HG03095 (cell line): ENCODE results near the gene CNTNAP2.

Experiments
- ATAC-seq: cut with Tn5 transposase; IDR thresholded peaks from one replicate; pipeline ENCODE4 v1.9.1; 2021; ENCODE audit warnings: moderate library complexity; ENCODE audit not compliant: unreplicated experiment

CNTNAP2 gene

GRCh38 chr7:146982482-146982881 is 865.9 kb downstream of the CNTNAP2 start:
- ATAC-seq: no peak

- no peak for ATAC-seq
These were observed 875.0 kb downstream of the CNTNAP2 start for GRCh38 chr7:146991596-146991995.

DNA sequence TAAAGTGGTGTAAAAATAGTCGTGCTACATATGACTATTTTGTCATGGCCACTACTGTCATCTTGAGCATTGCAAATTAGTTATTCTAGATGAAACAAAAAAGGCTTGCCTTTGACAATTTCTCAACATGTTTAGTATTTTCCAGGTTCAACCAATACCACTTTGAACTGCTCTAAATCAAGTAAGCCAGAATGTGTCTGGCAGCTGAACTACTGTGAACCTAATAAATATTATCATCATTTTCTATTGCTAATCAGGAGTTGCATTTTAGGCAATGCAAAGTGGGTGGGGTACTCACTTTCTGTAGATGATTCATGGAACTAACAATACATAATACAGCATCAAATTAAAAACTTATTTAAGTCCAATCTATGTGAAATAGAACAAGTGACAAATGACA is 877.2 kb downstream of the CNTNAP2 start:
- ATAC-seq: no peak

DNA sequence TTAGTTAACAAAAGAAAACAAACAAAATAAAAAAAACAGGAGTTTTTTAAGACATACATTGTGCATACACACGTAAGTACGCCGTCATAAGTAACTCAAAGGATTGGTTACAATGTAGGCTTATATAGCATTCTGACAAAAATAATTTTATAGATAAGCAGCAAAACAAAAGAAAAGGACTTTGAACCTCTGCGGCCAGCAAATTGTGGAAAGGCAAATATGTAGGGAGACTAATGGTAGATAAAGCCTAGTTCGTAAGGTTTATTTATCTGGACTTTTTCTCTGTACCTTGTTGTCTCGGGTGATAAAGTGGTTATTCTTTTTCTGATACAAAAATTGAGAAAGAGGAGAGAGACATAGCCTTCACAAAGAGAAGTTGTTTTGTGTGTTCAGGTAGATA is 891.9 kb downstream of the CNTNAP2 start:
- ATAC-seq: no peak

- no peak for ATAC-seq
These were observed 896.1 kb downstream of the CNTNAP2 start for GRCh38 chr7:147012666-147013065.

GRCh38 chr7:147013825-147014224 is 897.2 kb downstream of the CNTNAP2 start:
- no peak for ATAC-seq

DNA sequence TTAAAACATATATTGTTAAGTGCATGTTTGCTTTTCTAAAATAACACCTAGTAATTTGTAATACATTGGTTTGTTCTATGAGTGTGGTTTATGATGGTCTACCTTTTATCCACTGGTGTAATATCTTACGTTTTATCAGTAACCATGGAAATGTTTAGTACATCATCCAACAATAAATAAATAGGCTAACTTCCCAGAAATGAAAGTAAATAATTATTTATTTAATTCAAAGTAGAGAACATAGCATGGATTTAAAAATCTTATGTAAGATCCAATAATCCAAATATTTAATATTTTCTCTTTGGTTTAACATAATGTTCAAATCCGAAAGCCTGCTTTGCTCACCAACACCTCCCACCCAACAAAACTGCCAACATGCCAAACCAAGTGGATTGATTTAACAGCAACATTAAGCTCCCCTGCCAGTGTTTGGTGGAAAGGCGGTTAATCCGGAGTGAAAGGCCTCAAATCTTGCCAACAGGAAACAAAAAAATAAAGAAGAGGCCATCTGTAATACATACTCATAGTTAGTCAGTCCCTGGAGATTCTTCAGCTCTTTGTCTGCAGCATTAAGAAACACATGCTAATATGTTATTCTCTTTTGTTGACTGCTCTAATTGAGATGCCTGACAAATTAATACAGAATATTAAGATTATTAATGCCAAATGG is 897.8 kb downstream of the CNTNAP2 start:
- ATAC-seq: no peak

GRCh38 chr7:147015999-147016398 is 899.4 kb downstream of the CNTNAP2 start:
- no peak for ATAC-seq

DNA sequence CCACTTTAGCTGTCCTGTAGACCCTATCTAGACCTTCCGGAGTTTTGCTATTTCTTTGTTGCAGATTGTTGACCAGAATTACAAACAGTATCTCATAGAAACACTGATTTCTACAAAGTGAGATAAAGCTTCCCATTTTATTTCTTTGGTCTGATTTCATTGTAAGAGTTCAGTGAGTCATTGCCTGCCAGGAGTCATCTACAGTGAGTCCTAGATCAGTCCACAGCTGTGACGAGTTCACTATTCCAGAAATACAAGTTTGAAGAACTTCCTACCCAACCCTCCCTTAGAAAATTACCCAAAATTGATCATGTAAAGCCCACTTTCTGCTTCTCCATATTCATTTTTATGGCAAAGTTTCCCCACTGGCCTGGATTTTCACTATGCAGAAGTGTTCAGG is 905.5 kb downstream of the CNTNAP2 start:
- no peak for ATAC-seq

DNA sequence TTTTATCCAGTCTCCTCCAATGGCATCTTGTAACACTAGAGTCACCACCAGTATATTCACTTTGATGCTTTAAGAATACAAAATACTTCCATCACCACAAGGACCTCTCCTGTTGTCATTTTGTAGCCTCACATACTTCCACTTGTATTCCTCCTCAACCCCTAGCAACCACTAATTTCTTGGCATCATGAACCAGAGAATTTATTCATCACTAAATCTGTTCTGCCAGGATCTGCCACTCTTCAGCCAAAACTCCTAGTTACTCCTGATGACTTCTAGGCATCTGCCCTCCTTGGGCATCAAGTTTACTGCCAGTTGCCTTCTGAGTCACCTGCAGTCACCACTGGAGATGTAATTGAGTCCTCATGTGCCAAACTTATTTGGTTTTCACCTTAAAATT is 906.8 kb downstream of the CNTNAP2 start:
- no peak for ATAC-seq

DNA sequence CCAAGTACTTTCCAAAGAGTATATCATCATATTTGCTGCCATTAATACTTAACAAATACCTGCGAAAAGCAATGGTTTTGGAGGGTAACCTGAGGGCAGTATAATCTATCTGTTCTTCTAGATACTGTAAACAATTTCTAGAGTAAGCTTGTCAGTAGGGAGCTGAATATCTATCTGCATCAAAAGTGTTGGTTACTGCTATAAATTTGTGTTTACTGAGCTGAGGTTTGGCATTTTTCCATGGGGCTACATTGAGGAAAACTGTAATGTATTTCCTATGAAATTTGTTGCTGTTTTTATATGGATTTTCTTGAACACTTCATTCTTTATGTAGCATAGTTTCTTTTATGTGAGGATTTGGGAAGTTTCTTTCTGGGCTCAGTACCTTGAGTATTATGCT is 913.4 kb downstream of the CNTNAP2 start:
- ATAC-seq: no peak

DNA sequence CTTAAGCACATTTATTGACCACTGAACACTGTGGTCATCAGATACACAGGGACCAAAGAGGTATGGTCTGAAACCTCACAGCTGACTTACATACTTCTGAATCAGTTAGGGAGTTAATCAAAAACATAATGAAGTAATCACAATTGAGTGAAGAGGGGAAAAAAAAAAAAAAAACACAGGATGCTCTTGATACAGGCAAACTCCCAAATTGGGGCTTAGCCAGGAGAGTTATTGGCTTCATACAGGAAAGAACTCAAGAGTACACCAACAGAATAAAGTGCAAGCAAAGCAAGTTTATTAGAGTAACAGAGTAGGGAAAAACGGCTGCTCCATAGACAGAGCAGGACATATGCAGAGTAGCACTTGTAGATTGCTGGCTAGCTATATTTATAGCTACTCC is 917.0 kb downstream of the CNTNAP2 start:
- no peak for ATAC-seq

DNA sequence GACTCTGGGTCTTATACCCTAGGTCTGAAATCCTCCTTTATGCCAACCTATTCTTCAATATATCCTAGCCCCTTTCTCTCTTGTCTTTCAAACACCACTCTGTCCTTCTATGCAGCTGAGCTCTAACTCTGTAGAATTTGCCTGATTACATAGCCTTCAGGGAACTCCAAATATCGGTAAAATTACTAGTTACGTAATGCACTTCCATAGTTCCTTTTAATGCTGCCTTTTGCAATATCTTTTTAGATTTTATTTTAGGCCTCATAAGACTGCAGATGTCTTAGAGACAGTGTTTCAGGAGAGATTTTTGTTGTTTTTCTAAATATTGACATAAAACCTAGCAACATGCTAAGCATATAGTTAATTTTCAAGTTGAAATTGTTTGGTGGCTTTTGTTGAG is 924.8 kb downstream of the CNTNAP2 start:
- no peak for ATAC-seq

DNA sequence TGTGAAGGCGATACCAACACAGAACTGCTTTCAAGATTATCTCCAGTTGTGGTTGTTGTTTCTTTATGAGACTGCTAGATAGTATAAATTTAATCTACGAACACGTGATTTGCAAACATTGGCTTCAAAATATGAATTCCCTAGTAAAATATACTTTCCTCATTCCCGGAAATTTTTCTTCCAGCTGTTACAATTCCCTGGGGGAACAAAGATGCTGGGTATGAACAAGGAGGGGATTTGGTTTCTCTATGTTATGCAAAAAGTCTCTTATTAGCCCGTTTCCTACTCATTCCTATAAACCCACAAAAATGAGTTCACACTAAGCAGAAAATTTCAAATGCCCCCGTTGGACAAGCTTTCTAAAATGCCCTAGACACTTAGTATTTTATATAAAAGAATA is 928.3 kb downstream of the CNTNAP2 start:
- no peak for ATAC-seq

DNA sequence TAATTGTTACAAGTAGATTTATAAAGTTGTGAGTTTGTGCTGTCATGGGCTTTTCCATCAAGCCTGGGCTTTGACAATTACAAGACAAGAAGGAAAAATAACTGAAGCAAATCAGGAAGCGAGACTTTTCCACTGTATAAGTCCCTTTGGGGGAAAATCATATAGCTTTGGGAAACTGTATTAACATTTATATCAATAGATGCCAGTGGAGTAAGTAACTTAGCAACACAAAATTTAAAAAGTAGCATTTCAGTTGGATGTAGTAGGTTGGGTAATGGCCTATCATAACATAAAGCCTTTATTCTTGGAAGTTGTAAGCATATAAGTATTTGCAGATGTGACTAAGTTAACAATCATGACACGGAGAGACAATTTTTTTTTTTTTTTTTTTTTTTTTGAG is 931.1 kb downstream of the CNTNAP2 start:
- ATAC-seq: no peak

DNA sequence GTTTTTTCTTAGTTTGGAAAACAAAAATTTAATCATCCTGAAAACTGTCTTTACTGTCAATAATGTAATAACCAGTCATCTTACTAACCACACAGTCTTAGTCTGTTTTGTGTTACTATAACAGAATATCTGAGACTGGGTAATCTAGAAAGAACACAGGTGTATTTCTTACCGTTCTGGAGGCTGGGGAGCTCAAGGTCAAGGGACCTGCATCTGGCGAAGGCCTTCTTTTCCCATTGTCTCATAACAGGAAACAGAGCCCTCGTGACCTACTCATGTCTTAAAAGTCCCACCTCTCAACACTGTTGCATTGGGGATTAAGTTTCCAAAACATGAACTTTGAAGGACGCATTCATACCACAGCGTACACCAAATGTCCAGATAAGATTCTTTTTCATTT is 932.3 kb downstream of the CNTNAP2 start:
- ATAC-seq: no peak

- no peak for ATAC-seq
These were observed 936.2 kb downstream of the CNTNAP2 start for GRCh38 chr7:147052818-147053217.

DNA sequence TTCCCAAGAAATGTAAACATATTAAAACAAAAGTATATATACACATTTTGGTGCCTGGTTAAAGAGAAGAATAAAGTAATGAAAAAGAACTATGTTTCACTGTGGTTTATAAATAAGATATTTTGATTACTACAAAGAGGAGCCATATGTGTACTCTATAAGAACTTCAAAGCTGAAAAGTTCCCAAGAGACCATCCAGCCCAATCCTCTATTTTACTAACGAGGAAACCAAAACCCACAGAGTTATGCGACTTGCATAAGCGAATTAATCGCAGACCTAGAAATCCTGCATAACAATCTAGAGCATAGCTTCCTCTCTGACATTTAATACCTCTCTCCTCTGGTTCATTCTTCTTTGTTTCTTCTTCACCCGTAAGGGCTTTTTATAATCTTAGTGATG is 937.1 kb downstream of the CNTNAP2 start:
- ATAC-seq: no peak

DNA sequence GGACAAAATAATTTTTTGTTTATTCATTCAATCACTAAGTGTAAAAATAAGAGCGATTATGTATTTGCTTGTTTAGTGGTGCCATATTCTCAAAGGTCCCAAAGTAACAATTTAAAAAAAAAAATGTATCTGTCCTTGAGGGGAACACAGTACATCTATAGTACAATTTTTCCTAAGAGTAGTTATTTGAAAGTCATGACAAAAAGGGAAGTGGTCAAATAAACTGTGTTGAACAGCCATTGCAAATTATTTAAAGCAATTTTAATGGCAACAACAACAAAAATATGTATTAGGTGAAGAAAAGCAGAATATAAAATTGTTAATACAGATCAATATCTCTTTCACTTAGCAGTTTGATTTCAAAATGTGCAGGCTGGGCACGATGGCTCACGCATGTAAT is 943.5 kb downstream of the CNTNAP2 start:
- no peak for ATAC-seq

DNA sequence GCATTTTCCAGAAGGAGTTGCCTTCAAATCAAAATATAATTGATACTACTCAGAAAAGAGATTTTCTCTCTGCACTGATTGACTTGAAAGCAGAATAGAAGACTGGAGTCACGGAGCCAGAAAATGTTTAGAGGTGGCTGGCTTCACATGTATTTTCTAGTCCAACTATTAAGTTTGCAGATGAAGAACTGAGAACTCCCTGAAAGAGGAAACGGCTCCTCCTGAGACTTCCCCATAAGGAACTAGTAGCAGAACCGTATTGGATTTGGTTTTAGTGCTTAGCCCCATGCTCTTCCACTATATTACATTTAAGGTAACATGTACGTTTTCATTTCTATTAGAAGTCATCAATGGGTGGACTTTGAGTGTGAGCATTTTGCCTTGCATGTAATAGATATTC is 946.3 kb downstream of the CNTNAP2 start:
- no peak for ATAC-seq

GRCh38 chr7:147068842-147069241 is 952.2 kb downstream of the CNTNAP2 start:
- ATAC-seq: no peak

GRCh38 chr7:147069771-147070170 is 953.2 kb downstream of the CNTNAP2 start:
- no peak for ATAC-seq

GRCh38 chr7:147070886-147071285 is 954.3 kb downstream of the CNTNAP2 start:
- no peak for ATAC-seq
